Brain microvascular endothelial cell (primary cell): ENCODE results near the gene MOXD1.
A peak's percentile ranks its signal among the peaks of the same experiment; 100 is the strongest.

Source experiments
- DNase-seq: peaks from one replicate; pipeline ENCODE4 v3.0.0-alpha.2; 2020
- H3K27ac ChIP-seq: fragments of 250-450 bp; sonication (Bioruptor Pico); 2 replicates; pipeline ENCODE4 v1.5.1; 2020; ENCODE audit warnings: mild to moderate bottlenecking, moderate library complexity
- H3K27me3 ChIP-seq: fragments of 250-450 bp; sonication (Bioruptor Pico); replicated peaks from 2 replicates; pipeline ENCODE4 v1.5.1; 2020; ENCODE audit warnings: mild to moderate bottlenecking
- H3K36me3 ChIP-seq: fragments of 250-450 bp; sonication (Bioruptor Pico); replicated peaks from 2 replicates; pipeline ENCODE4 v1.5.1; 2020; ENCODE audit warnings: mild to moderate bottlenecking
- H3K4me3 ChIP-seq: 2 replicates; pipeline ENCODE4 v1.5.1; 2011; ENCODE audit warnings: low read depth, mild to moderate bottlenecking, control low read depth, low read length, moderate library complexity
- in situ Hi-C: cut with HindIII; loops from 2 replicates; pipeline ENCODE4 v1.10.0; 2017; ENCODE audit warnings: low sequenced_read_pairs, low pct_ligation_motif_present
- TF ChIP-seq, protein P1 (sequence below): IDR thresholded peaks from 2 replicates; pipeline ENCODE4 v1.5.1; 2011; ENCODE audit warnings: low read depth, mild to moderate bottlenecking, moderate library complexity, low read length, control low read depth, inconsistent platforms; ENCODE audit errors: missing control alignments

The MOXD1 gene

DNA sequence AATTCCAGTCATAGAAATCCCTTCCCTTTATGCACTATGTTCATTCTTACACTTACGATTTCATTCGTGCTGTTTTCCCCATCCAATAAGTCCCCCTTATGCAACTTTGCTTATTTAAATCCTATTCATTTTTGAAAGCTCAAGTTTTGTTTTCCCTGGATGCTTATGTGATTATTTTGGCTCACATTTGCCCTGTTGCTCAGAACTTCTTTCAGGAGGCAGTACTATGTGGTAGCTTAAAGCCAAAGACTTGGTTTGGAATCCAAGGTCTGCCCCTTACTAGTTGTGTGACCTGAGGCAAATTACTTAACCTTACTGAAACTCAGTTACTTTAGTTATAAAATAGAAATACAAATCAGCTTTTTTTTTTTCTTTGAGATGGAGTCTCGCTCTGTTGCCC, 59.6 kb downstream of the MOXD1 start:
- H3K4me3 ChIP-seq, result no peak overlapping the region
- TF ChIP-seq, protein P1, sequence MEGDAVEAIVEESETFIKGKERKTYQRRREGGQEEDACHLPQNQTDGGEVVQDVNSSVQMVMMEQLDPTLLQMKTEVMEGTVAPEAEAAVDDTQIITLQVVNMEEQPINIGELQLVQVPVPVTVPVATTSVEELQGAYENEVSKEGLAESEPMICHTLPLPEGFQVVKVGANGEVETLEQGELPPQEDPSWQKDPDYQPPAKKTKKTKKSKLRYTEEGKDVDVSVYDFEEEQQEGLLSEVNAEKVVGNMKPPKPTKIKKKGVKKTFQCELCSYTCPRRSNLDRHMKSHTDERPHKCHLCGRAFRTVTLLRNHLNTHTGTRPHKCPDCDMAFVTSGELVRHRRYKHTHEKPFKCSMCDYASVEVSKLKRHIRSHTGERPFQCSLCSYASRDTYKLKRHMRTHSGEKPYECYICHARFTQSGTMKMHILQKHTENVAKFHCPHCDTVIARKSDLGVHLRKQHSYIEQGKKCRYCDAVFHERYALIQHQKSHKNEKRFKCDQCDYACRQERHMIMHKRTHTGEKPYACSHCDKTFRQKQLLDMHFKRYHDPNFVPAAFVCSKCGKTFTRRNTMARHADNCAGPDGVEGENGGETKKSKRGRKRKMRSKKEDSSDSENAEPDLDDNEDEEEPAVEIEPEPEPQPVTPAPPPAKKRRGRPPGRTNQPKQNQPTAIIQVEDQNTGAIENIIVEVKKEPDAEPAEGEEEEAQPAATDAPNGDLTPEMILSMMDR, result no peak
- DNase-seq, result no peak
- H3K27me3 ChIP-seq, result no peaks in the 10 kb centered on the region
- H3K27ac ChIP-seq, result no peak overlapping the region
- no peaks in the 10 kb centered on the region for H3K36me3 ChIP-seq
- in situ Hi-C loops, result no loop called here

DNA sequence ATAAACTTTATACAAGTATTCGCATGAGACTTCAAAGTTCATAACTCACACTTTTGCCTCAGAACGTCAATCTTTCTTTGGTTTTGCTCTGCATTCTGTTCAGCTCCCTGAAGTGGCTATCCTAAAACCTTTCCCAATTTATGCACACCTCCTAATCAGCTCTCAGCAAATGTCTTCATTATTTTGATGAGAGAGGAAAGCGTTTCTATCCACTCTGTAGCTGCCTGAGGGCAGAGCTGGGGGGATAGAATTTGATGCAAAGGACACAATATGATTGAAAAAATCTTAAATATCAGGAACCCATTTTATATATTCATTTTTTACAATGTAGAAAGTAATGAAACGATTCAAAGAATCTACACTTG, 66.8 kb downstream of the MOXD1 start:
- Histone ChIP-seq H3K4me3 (no peak overlapping the region), H3K27ac (peak overlapping the region; percentile 29), H3K36me3 (no peaks in the 10 kb centered on the region), H3K27me3 (no peaks in the 10 kb centered on the region)
- TF ChIP-seq, protein P1, result no peak
- DNase-seq, result no peak
- in situ Hi-C loops, result no loop called here

DNA sequence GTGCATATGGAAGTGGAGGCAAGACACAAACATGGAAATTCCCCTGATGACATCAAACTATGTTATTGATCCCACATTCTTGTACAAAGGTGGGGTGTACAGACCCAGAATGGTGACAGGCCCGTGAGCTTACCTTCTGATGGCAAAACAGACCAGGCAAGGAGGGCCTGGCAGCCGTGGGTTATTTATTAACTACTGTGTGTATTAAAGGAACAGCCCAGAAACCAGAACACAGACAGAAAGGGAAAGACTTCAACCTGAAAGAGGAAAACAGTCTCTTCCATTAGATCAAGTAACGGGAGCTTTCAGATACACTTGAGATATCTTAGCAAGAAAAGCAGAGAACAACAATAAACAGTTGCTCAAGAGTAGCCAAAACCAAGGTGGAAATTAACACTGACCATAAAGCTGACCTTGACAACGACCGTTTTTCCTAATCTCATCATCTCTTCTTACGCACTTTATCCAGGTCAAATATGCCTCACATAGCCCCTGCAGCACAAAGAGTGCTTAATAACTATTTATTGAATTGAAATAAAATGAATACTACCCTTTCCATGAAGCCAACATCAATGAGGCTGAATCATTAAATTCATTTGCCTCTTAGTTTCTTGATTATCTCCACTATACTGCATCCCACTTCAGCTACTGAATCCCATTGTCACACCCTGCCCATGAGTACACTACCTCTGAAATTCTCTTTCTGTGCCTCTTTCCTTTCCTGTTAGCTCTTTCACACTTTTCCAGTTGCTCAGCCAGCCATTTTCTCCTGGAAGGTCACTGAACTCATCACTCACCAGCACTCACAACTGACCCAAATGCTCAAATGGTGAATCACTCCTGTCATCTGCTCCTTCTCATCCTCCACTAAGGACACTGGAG, 67.4 kb downstream of the MOXD1 start:
- peak; percentile 92 for DNase-seq
- no peaks in the 10 kb centered on the region for H3K27me3 ChIP-seq
- no peak overlapping the region for H3K4me3 ChIP-seq
- no peak overlapping the region for H3K27ac ChIP-seq
- H3K36me3 ChIP-seq, result no peaks in the 10 kb centered on the region
- TF ChIP-seq, protein P1, result no peak
- in situ Hi-C loops, result no loop called here

DNA sequence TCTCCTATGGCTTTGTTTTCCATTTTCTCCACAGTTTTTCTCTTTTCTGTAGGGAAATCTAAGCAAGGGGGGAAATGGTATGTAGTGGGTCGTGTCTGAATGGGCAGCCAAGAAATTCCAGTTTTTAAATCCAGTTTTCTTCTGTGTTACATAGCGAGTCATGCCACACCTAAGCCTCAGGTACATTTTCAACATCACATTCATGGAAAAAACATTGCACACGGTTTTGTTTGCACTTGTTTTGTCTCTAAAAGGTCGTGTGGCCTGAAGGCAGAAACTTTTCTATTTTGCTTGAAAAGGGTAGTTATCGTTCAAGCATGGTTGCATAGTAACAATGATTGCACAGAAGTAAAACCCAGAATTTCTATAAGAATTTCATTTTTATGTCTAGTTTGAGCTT, 70.5 kb downstream of the MOXD1 start:
- H3K27me3 ChIP-seq, result no peaks in the 10 kb centered on the region
- H3K4me3 ChIP-seq, result no peak overlapping the region
- H3K36me3 ChIP-seq, result no peaks in the 10 kb centered on the region
- DNase-seq, result no peak
- in situ Hi-C loops, result no loop called here
- TF ChIP-seq, protein P1, result no peak
- H3K27ac ChIP-seq, result no peak overlapping the region

DNA sequence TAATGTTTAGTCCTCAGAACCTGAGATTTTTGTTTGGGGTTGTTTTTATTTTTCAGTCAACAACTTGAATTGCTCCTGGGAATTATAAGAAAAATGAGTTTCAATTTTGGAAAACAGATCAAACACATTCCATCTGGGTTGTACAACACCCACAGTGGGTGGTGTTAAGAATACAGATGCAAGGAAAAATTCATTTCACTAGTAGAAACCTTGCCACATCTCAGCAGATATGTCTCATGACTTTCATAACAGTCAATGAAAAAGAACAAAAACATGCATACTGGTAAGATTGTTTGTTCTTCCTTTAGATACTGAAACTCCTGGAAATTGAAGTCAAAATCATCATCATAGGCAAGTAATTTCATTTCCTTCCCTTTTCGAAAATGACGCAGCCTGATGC, 78.9 kb downstream of the MOXD1 start:
- Histone ChIP-seq H3K4me3 (no peak overlapping the region), H3K27ac (no peak overlapping the region), H3K27me3 (no peaks in the 10 kb centered on the region), H3K36me3 (no peaks in the 10 kb centered on the region)
- TF ChIP-seq, protein P1, result no peak
- in situ Hi-C loops, result no loop called here
- DNase-seq, result no peak

DNA sequence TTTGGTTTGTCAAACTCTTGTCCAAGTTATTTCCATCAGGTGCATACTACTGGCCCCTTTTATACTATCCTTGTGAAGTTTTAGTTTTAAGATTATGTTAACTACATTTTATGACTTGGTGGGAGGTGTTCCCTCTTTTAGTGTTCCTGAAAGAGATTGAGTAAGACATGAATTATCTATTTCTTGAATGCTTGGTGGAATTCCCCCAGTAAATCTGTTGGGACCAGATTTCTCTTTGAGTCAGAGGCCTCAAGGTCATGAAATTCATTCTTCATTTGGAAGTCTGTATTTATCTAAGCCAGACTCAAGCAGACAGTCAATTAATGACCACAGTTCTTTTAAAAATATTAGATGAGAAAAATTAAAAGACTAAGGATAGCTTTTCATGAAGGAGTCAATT, 81.3 kb downstream of the MOXD1 start:
- DNase-seq, result peak; percentile 55
- in situ Hi-C loops, result no loop called here

More for the DNA sequence above, 81.3 kb downstream of the MOXD1 start:
- Histone ChIP-seq H3K27ac (no peak overlapping the region), H3K36me3 (no peaks in the 10 kb centered on the region), H3K27me3 (no peaks in the 10 kb centered on the region), H3K4me3 (no peak overlapping the region)
- TF ChIP-seq, protein P1, result no peak
